Measurements from ENCODE around the gene HMGB3.

GRCh38 chrX:150977411-150978162 is 5.5 kb upstream of the HMGB3 start:
- no peak for TF ChIP-seq CTCF (IDR thresholded peaks at IDR 0.05)
- TF ChIP-seq POLR2A (IDR thresholded peaks at IDR 0.05), result no peak
